Activated gamma-delta T cell (primary cell): ENCODE results near the gene EIF2S1.
"Not testable (repeated sequence)": the region's sequence is repeated elsewhere in the genome, so short reads cannot be mapped to it uniquely, and the experiment has no call there.

ENCODE experiments used
- DNase-seq: peaks from one replicate; lab custom pipeline; 2025; lab: John Stamatoyannopoulos, UW

EIF2S1 gene

GRCh38 chr14:67411370-67411769, 51.2 kb downstream of the EIF2S1 start:
- no peak for DNase-seq

- no peak for DNase-seq
Observed at GRCh38 chr14:67411820-67412421, 51.8 kb downstream of the EIF2S1 start, which contains the start of gene PLEK2. TSS of gene PLEK2 (minus strand) at chr14:67412165. CDS start at chr14:67412059, 106 bp downstream.

GRCh38 chr14:67413806-67414769, 54.0 kb downstream of the EIF2S1 start:
- no peak for DNase-seq

GRCh38 chr14:67415610-67416009, 55.5 kb downstream of the EIF2S1 start:
- DNase-seq, result not testable (repeated sequence)

GRCh38 chr14:67416085-67416484, 56.0 kb downstream of the EIF2S1 start:
- no peak for DNase-seq

GRCh38 chr14:67416810-67417209, 56.7 kb downstream of the EIF2S1 start:
- no peak for DNase-seq

GRCh38 chr14:67417633-67418032, 57.5 kb downstream of the EIF2S1 start:
- DNase-seq, result no peak

GRCh38 chr14:67418401-67419191, 58.5 kb downstream of the EIF2S1 start:
- DNase-seq, result no peak

- DNase-seq, result no peak
Observed at GRCh38 chr14:67420102-67420739, 60.1 kb downstream of the EIF2S1 start.

- DNase-seq, result no peak
Observed at GRCh38 chr14:67421356-67422224, 61.5 kb downstream of the EIF2S1 start.

- DNase-seq, result no peak
Observed at GRCh38 chr14:67423424-67423823, 63.3 kb downstream of the EIF2S1 start.

GRCh38 chr14:67424539-67424938, 64.4 kb downstream of the EIF2S1 start:
- DNase-seq, result no peak

GRCh38 chr14:67425608-67426007, 65.5 kb downstream of the EIF2S1 start:
- DNase-seq, result no peak

GRCh38 chr14:67426161-67426560, 66.0 kb downstream of the EIF2S1 start:
- DNase-seq, result no peak

- no peak for DNase-seq
Observed at GRCh38 chr14:67426983-67427606, 67.0 kb downstream of the EIF2S1 start.

- DNase-seq, result no peak
Observed at GRCh38 chr14:67428501-67429031, 68.4 kb downstream of the EIF2S1 start.

- DNase-seq, result no peak
Observed at GRCh38 chr14:67429510-67430205, 69.5 kb downstream of the EIF2S1 start.

GRCh38 chr14:67432050-67432564, 72.0 kb downstream of the EIF2S1 start:
- no peak for DNase-seq

GRCh38 chr14:67435603-67436002, 75.5 kb downstream of the EIF2S1 start:
- DNase-seq, result no peak
